Ectodermal cell (in vitro differentiated cells): ENCODE measurements around the gene ARMC9.
"Not testable (repeated sequence)": the region's sequence is repeated elsewhere in the genome, so short reads cannot be mapped to it uniquely, and the experiment has no call there.

Experiments used
- H3K27ac ChIP-seq: 2 replicates; pipeline ENCODE4 v1.7.0; 2013; ENCODE audit warnings: mild to moderate bottlenecking, low read depth, low read length; ENCODE audit not compliant: insufficient read depth, poor library complexity, severe bottlenecking
- H3K27me3 ChIP-seq: 2 replicates; pipeline ENCODE4 v1.7.0; 2013; ENCODE audit warnings: mild to moderate bottlenecking, low read length; ENCODE audit not compliant: insufficient read depth, control insufficient read depth, poor library complexity, severe bottlenecking
- H3K36me3 ChIP-seq: one replicate; pipeline ENCODE4 v1.7.0; 2013; ENCODE audit warnings: low read length; ENCODE audit not compliant: control insufficient read depth, insufficient read depth
- H3K4me1 ChIP-seq: one replicate; pipeline ENCODE4 v1.7.0; 2013; ENCODE audit warnings: low read length; ENCODE audit not compliant: control insufficient read depth, insufficient read depth
- H3K4me3 ChIP-seq: 2 replicates; pipeline ENCODE4 v1.7.0; 2013; ENCODE audit warnings: low read depth, low read length, control low read depth; ENCODE audit not compliant: insufficient read depth
- H3K9me3 ChIP-seq: 2 replicates; pipeline ENCODE4 v1.7.0; 2013; ENCODE audit warnings: mild to moderate bottlenecking, low read length, moderate library complexity; ENCODE audit not compliant: control insufficient read depth
- WGBS, 2 experiments: methylation state at CpG; one replicate each; pipeline ENCODE4 v1.1.7; 2013; ENCODE audit warnings: missing lambda C conversion rate in 2 of 2; 5-methylcytosine and 5-hydroxymethylcytosine counted together

The ARMC9 gene

DNA sequence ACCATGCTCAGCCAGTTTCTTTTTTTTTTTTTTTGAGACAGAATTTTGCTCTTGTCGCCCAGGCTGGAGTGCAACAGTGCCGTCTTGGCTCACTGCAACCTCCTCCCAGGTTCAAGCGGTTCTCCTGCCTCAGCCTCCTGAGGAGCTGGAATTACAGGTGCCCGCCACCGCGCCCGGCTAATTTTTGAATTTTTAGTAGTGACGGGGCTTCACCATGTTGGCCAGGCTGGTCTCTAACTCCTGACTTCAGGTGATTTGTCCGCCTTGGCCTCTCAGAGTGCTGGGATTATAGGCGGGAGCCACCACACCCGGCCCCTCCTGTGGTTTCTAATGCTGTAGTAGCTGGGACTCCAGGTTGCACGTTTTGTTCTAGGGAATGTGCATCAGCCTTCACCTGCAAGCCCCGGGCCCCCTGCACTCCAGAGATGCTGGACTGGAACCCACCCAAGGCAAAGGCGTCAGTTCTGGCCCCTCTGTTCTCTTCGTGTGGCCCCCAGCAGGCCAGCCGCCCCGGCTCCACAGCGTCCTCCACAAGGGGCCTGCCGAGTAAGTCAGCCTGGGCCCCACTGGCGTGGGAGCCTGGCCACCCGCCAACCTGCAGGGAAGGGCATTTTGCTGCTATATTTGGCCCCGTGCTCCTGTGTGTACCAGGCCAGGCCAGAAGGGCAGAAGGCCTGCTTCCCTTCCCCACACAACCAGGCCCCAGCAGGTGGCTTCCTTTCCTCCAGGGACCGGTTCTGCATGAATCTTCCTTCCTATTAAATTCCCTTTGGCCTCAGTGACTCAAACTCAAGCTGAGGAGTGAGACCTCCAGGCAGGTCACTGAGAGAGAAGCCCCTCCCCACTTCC lies 171.4 kb downstream of the ARMC9 start:
- Histone ChIP-seq H3K4me1 (peaks cover 11% of the 10 kb centered on the region), H3K9me3 (no peaks in the 10 kb centered on the region), H3K4me3 (no peak overlapping the region), H3K27me3 (no peaks in the 10 kb centered on the region), H3K36me3 (no peaks in the 10 kb centered on the region), H3K27ac (no peak overlapping the region)
- WGBS, 2 experiments = 80% methylated on average over 23 of the region's 23 CpGs

DNA sequence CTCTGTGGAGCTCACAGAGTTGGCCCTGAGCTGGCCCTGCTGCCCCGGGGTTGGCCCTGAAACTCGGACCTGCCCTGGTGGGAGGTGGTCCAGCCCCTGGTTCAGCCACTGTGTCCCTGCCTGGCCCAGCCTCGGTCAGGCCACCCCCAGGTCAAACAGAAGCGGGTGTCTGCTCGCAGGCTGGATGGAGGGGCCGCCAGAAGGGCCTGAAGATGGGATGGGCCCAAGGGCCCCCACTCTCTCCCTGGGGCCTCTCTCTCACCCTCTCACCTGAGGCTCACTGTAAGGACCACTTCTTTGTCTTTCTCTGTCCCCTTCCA lies 172.0 kb downstream of the ARMC9 start:
- Histone ChIP-seq H3K27ac (no peak overlapping the region), H3K36me3 (no peaks in the 10 kb centered on the region), H3K9me3 (no peaks in the 10 kb centered on the region), H3K27me3 (no peaks in the 10 kb centered on the region), H3K4me1 (peaks cover 11% of the 10 kb centered on the region), H3K4me3 (no peak overlapping the region)
- 18 to 24% methylated on average over 6 of the region's 6 CpGs for WGBS, 2 experiments

DNA sequence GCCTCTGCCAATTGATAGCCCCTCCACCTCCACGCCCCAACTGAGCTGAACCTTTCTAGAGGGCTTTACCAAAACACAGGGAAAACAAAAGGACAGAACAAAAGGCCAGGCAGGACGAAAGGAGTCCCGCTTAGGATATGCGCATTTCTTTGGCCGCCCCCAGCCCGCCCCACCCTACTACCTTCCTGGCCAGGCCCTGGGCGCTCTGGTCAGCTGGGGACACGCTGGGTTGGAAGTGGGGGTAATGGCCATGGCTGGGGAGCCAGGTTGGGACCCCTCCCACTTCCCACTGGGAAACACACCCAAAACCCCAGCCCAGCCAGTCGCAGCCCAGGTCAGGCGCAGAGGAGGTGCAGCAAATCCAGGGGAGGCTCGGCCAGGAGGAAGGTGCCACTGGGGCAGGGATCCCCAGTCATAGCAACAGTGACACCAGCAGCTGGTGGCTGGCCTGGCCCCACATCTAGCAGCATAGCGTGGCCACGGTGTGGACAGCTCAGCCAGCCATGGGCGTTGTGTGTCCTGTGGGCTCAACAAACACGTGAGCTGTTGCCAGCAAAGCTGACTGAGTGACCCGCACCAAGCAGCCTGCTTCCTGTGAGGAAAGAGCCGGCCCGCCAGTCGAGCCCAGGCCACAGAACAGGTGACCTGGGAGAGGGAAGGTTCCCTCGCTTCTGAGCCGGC lies 172.5 kb downstream of the ARMC9 start:
- H3K9me3 ChIP-seq = no peaks in the 10 kb centered on the region
- WGBS, 2 experiments = 38 to 41% methylated on average over 21 of the region's 21 CpGs
- no peak overlapping the region for H3K27ac ChIP-seq
- H3K36me3 ChIP-seq = no peaks in the 10 kb centered on the region
- no peak overlapping the region for H3K4me3 ChIP-seq
- H3K27me3 ChIP-seq = peaks cover 2% of the 10 kb centered on the region
- peaks cover 11% of the 10 kb centered on the region for H3K4me1 ChIP-seq

- H3K36me3 ChIP-seq = no peaks in the 10 kb centered on the region
- H3K4me3 ChIP-seq = no peak overlapping the region
- no peaks in the 10 kb centered on the region for H3K9me3 ChIP-seq
- WGBS, 2 experiments = 84% methylated on average over 13 of the region's 13 CpGs
- peaks cover 3% of the 10 kb centered on the region for H3K27me3 ChIP-seq
- H3K4me1 ChIP-seq = peaks cover 11% of the 10 kb centered on the region
- H3K27ac ChIP-seq = no peak overlapping the region
Measured at GRCh38 chr2:231371430-231372054, 173.1 kb downstream of the ARMC9 start.

DNA sequence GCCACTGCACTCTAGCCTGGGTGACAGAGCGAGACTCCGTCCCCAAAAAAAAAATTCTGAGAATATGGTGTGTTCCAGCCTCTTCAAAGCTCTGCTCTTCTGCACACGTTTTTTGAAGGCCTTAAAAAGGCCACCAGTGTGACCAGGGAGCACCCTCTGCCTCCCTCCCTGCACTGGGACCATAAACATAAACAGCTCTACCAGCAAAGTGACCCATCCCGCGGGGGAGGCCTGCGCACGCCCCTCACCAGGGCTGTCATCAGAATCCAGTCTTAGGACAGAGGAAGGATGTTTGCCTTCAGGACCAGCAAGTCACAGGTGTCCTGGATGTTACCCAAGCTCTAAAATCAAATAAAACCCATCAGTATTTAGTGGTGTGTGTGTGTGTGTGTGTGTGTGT lies 173.9 kb downstream of the ARMC9 start:
- H3K4me3 ChIP-seq = no peak overlapping the region
- peaks cover 3% of the 10 kb centered on the region for H3K27me3 ChIP-seq
- H3K36me3 ChIP-seq = no peaks in the 10 kb centered on the region
- H3K4me1 ChIP-seq = peaks cover 11% of the 10 kb centered on the region
- 91% methylated on average over 7 of the region's 7 CpGs for WGBS, 2 experiments
- H3K27ac ChIP-seq = no peak overlapping the region
- H3K9me3 ChIP-seq = no peaks in the 10 kb centered on the region

DNA sequence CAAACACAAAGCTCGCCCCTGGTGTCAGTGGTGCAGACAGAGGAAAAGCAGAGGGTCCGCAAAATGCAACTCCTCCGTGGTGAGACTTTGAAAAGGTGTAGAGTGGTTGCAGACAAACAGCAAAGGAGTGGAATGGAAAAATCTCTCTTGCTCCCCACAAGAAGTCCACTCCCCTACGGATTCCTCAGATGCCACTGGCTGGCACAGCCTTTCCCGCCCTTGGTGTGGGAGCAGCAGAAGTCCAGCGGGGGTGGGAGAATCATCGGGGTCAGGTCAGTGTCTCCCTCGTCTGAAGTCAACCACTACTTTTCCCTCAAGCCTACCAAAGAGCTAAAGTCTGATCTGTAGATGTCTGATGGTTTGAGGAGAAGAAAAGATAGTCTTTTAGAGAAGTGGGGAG lies 174.8 kb downstream of the ARMC9 start:
- peaks cover 11% of the 10 kb centered on the region for H3K4me1 ChIP-seq
- no peak overlapping the region for H3K4me3 ChIP-seq
- H3K36me3 ChIP-seq = no peaks in the 10 kb centered on the region
- H3K27ac ChIP-seq = no peak overlapping the region
- H3K27me3 ChIP-seq = peaks cover 3% of the 10 kb centered on the region
- no peaks in the 10 kb centered on the region for H3K9me3 ChIP-seq
- WGBS, 2 experiments = 90 to 93% methylated on average over 8 of the region's 8 CpGs

GRCh38 chr2:231373786-231374349 lies 175.4 kb downstream of the ARMC9 start:
- H3K9me3 ChIP-seq = no peaks in the 10 kb centered on the region
- peaks cover 3% of the 10 kb centered on the region for H3K27me3 ChIP-seq
- 97% methylated on average over 9 of the region's 9 CpGs for WGBS, 2 experiments
- H3K36me3 ChIP-seq = no peaks in the 10 kb centered on the region
- no peak overlapping the region for H3K4me3 ChIP-seq
- H3K27ac ChIP-seq = no peak overlapping the region
- peaks cover 11% of the 10 kb centered on the region for H3K4me1 ChIP-seq

GRCh38 chr2:231374771-231375170 lies 176.3 kb downstream of the ARMC9 start:
- H3K27ac ChIP-seq = no peak overlapping the region
- peaks cover 3% of the 10 kb centered on the region for H3K27me3 ChIP-seq
- peaks cover 8% of the 10 kb centered on the region for H3K4me1 ChIP-seq
- H3K4me3 ChIP-seq = no peak overlapping the region
- no peaks in the 10 kb centered on the region for H3K9me3 ChIP-seq
- 96 to 97% methylated on average over 2 of the region's 2 CpGs for WGBS, 2 experiments
- no peaks in the 10 kb centered on the region for H3K36me3 ChIP-seq

DNA sequence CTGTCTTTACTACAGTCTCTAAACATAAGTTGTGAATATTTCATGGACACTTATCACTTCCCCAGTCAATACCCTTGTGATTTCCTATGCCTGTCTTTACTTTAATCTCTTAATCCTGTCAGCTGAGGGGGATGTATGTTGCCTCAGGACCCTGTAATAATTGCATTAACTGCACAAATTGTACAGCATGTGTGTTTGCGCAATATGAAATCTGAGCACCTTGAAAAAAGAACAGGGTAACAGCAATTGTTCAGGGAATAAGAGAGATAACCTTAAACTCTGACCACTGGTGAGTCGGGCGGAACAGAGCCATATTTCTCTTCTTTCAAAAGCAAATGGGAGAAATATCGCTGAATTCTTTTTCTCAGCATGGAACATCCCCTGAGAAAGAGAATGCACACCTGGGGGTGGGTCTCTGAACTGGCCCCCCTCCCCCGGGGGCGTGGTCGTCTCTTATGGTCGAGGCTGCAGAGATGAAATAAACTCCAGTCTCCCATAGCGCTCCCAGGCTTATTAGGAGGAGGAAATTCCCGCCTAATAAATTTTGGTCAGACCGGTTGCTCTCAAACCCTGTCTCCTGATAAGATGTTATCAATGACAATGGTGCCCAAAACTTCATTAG lies 177.7 kb downstream of the ARMC9 start:
- H3K4me1 ChIP-seq, H3K27ac ChIP-seq, H3K9me3 ChIP-seq, H3K4me3 ChIP-seq, H3K27me3 ChIP-seq, H3K36me3 ChIP-seq: not testable (repeated sequence)
- 27 to 30% methylated on average over 7 to 11 of the region's 11 CpGs for WGBS, 2 experiments

GRCh38 chr2:231376857-231377256 lies 178.4 kb downstream of the ARMC9 start:
- Histone ChIP-seq H3K4me1 (no peaks in the 10 kb centered on the region), H3K27ac (no peak overlapping the region), H3K27me3 (peaks cover 3% of the 10 kb centered on the region), H3K4me3 (no peak overlapping the region), H3K36me3 (no peaks in the 10 kb centered on the region), H3K9me3 (no peaks in the 10 kb centered on the region)
- WGBS, 2 experiments = 49 to 55% methylated on average over 8 of the region's 8 CpGs
